Activated CD4-positive, alpha-beta T cell treated with anti-CD3 and anti-CD28 coated beads for 24 hours (primary cell): ENCODE results near the gene BORCS8.

Source experiments
- DNase-seq, 2 donors: peaks; one replicate each; pipeline ENCODE4 v3.0.0-alpha.2; 2020; ENCODE audit warnings: low read depth in 2 of 2

The BORCS8 gene

DNA sequence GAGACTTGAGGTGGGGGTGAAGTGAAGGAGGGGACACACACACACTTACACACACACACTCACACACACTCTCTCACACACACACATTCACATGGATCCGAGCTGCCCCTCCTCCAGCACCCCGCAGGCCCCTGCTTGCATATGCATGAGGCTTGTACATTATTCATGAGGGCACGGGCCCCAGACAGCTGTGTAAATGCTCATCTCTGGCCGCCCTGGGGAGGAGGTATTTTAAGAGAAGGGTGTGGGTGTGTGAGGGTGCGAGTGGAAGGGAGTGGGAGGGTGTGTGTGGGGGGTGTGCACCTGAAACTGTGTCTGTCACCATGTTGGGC is 22.2 kb upstream of the BORCS8 start:
- no peak for DNase-seq

DNA sequence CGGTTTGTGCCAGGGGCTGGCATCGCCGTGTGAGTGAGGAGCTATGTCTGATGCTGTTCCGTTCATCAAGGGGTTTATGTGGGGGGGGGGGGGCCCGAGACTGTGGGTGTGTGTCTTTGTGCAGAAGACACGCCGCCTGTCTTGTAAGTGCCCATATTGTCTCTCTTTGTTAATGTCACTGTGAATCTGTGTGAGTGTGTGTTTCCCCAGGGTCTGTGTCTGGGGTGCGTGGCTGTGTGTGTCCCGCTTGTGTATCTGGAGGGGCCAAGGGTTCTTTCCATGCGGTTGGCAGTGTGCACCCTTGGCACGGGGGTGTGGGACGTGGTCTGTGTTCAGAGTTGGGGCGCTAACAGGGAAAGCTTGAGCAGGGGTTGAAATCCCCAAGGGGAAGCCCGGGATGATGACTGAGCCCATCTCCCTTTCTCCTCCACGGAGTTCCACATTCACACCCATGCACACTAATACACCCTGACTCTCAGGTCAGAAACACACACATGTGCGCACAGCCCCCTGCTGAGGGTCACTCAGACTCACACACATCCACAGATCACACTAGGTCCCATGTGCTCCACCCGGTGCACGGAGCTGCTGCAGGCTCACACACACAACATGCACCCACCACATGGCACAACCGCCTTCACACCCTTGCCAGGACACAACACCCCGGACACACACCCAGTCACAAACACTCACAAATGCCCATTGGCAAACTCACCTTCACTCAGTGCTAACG is 21.6 kb upstream of the BORCS8 start:
- DNase-seq, result no peak

DNA sequence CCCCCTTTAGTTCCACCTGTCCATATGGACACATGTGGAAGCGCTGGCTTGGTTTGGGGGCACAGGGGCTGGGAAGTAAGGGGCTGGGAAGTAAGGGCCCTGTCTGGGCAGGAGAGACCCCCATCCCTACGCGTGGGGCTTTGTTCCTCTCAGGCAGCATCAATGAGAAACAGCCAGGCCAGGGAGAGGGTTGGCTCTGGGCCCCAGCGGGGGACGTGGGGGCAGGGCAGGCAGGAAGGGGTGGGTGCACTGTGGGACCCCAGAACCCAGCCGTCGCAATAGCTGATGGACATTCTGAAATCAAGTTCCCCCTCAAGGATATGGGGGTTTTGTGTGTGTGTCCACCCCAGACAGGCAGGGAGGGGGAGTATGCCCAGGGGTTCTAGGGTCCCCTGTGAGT is 21.0 kb upstream of the BORCS8 start:
- DNase-seq, result no peak

DNA sequence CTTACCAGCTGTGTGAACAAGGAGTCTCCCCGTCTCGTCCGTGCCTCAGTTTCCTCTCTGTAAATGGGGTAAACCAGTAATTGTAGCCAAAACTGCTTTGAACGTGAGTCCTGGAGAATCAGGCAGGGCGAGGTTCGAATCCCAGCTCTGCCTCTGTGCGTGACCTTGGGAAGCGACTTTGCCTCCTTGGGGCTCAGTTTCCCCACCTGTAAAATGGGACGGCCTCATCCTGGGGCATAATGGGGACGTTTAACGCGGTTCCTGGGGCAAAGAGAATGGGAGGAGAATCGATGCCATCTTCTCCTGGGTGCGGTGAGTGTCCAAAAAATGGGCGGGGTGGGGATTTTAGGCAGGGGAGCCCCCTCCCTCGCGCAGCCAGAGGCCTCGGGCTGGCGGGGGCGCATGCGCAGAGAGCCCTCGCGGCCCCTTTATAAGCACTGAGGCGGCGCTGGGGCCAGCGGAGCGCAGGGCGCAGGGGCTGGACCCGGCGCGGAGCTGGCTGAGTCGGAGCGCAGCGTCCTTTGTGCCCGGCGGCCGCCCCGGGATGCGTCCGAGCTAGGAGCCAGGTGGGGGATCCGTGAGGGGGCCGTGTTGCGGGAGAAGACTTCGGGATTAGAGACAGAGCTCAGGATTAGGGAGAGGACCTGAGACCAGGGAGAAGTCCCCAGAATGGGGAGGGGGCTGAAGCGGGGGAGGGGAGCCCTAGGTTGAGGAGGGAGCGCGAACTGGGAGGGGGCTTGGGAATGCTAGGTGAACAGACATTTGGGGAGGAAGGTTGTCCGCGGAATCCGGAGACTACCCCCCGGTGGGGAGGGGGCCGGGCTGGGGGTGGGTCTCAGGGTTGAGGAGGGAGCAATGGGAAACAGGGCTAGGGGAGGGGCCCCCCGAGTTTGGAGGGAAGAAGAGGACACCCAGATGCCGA is 19.8 kb upstream of the BORCS8 start, which contains the start of gene NCAN:
Gene NCAN, plus strand, starts transcription at position 460 of the 922 bp plus-strand sequence. CDS start 4,996 bp downstream, outside the sequence.
- no peak for DNase-seq

DNA sequence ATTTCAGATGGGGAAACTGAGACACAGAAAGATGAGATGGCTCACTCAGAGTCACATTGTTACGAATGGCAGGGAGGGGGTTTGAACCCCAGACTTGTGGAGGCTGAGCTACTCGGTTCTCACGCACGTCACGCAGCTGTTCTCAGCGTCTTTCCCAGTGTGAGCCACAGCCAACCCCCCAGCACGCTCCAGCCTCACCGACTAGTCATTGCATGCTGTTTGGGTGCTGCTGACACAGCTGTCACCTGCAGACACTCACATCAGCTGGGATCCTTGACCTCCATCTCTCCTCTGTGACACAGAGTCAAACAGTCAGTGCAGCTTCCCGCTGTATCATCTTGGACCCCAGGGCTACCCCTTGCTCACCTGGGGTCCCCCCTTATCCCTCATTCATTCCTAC is 17.4 kb upstream of the BORCS8 start:
- no peak for DNase-seq

DNA sequence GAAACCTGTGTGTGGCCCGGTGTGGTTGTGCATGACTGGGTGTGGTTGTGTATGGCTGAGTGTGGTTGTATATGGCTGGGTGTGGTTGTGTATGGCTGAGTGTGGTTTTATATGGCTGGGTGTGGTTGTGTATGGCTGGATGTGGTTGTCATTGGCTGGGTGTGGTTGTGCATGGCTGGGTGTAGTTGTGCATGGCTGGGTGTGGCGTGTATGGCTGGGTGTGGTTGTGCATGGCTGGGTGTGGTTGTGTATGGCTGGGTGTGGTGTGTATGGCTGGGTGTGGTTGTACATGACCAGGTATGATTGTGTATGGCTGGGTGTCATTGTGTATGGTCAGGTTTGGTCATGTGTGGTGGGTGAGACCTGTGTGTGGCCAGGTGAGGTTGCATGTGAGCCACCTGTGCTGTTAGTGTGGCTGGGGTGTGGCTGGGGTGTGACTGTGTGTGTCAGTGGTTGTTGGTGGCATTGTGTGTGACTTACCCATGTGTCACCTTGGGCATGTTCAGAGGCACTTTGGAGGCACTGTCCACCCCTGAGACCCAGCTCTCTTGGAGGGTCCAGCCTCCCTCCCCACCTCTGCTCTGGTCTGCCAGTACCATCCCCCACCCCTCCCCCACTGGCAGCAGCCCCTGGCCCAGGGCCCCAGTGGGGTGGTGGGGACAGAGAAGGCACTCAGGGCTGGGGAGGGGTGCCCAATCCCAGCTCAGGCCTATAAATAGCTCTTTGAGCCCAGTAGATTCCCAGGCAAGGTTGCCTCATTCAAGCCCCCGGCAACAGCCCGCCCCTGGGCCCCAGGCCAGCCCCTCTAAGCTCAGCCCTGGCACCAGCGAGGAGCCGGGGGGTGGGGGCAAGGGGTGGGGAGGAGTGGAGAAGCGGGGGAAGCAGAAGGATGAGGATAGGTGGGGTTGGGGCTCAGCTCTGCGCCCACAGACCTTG is 16.0 kb upstream of the BORCS8 start:
- no peak for DNase-seq

DNA sequence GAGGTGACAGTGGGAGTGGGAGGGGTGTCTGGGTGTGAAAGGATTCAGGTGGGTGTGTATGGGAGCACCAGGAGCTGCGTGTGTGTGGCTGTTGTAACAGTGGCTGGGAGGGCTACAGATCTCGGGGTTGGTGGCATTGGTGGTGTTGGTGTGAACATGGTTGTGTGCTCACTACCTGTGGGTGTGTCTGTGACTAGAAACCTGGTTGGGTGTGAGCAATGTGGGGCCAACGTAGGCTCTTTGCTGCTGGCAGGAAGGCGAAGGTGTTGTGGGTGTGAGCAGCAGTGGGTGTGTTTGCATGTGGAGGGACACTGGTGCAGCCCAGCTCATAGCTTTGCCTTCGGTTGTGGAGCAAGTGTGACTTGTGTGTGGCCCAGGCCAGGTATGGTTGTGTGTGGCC is 15.0 kb upstream of the BORCS8 start:
- DNase-seq, result no peak

DNA sequence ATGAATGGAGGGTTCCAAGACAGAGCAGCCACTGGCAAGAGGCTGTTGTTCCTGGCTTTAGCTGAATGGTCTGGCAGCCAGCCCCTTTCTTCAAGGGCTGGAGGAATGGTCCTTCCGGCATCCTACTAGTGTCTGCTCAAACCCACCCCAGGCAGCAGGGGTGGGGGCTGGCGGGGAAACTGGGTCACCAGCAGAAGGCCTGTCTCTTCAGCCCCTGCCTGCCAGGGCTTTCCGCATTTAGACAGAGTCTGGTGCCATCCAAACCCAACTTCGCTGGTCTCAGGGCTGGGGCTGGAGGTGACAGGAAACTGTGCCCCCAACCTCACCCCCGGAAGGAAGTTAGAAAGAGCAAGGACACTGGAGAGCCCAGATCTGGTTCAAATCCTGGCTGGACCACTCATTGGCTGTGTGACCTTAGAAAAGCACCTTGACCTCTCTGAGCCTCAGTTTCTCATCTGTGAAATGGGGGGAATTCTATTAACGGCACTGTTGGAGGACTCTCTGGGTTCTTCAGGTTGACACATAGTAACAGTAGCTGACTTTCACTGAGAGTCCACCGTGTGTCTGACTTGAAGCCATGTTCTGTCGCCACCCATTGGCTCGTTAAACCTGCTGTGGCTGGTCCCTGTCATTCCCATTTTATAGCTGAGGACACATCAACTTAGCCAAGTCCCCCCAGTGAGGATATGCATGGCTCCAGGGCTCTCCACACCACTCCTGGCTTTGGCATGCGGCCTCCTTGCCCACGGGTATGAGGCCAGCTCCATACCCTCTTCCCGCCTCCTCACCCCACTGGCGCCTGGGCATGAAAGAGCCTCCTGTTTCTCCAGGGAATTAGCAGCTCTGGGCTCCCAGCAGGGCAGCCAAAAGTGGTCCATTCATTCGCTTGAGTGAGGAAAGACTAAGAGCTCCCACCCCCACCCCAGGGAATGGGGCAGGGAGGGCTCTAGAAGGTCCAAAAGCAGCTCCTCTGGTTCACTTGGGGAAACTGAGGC is 13.8 kb upstream of the BORCS8 start:
- no peak for DNase-seq

DNA sequence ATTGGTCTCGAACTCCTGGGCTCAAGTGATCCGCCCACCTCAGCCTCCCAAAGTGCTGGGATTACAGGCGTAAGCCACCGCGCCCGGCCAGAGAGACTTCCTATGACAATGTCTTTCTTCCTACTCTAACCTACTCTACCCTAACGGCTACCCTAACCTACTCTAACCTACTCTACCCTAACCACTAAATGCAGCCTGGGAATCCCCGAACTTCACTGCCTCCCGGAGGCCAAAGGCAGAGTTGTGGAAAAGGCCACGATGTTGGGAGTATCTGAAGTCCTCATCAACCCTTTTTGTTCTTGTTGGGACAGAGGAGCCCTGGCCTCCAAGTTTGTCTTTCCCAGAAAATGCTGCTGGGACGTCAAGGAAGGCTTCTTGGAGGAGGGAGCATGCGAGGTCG is 12.2 kb upstream of the BORCS8 start:
- no peak for DNase-seq

DNA sequence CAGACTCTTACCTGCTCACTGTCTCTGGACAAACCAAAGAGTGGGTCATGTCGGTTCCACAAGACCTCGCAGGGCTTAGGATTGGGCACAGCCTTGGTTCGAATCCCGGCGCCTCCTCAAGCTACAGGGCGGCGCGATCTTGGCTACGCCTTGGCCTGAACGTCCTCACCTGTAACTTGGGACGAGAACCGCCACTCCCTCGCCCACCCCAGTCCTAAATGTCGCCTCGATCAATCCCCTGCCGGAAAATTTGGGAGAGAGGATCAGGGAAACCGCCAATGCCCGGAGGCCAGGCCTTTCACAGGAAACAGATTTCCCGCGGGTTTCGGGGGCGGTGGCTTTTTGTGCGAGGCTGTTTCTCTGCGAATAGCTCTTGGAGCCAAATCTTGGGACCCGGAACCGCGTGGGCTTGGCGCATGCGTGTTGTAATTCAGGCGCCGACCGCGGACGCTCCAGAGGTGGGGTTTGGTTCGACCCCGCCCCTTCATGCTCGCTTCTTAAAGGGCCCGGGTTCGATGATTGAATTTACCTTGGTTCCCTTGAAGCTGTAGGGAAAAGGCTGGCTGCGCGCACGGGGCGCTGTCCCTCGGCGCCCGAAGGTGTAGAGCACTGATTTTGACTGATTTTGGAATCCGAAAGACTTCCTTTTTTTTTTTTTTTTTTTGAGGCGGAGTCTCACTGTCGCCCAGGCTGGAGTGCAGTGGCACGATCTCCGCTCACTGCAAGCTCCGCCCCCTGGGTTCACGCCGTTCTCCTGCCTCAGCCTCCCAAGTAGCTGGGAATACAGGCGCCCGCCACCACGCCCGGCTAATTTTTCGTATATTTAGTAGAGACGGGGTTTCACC is 11.3 kb upstream of the BORCS8 start, which contains the start of gene NR2C2AP:
Gene NR2C2AP, minus strand, starts transcription at position 403 of the 845 bp plus-strand sequence. Its CDS starts 354 bp downstream, at position 49.
- DNase-seq, result peak; percentile 91 to 94

DNA sequence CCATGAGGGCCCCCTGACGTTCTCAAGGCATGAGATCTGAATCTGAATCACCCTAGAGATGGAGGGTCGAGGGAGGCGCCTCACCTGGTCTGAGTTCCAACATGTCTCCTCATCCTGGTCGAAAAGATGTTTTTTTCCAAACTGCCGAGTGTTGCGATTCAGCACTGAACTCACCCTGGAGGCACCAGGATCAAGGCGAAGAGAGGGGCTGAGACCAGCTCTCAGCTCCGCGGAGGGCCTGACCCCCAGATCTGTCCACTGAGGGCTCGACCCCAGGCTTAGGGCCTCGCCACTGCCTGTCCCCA is 10.7 kb upstream of the BORCS8 start:
- no peak for DNase-seq

DNA sequence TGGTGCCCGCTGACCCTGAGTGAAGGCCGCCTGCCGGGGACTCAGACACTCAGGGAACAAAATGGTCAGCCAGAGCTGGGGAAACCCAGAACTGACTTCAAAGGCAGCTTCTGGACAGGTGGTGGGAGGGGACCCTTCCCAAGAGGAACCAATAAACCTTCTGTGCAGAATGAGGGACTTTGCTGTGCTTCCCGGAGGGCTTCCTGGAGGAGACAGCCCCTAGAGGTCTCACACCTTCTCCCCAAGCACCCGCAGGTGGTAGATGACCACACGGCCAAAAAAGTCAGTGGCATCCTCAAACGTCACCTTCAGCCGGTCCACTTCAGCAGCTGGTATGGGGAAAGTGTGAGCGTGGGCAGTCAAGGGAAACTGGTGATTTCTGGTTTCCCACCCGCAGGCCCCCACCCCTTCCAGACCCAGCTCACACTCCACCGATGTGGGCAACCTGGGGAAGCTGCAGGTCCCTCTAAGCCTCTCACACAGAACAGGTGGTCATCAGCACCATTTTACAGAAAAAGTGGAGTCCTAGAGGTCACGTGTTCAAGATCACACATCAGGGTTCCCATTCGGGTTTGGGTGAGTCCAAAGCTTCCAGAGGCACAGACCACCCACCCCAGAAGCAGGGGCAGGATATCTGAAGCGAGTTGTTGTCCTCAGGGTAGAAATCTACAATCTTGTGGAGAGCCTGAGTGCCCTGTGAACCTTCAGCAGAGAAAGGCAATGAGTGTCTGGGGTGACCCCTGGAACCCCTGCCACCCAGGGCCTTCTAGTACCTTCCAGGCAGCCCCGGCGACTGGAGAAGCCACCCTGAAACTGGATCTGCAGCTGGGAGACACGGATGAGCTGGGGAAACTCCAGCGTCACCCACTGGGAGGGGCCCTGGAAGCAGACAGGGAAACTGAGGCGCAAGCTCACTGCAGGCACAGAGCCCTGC is 10.0 kb upstream of the BORCS8 start:
- no peak for DNase-seq

DNA sequence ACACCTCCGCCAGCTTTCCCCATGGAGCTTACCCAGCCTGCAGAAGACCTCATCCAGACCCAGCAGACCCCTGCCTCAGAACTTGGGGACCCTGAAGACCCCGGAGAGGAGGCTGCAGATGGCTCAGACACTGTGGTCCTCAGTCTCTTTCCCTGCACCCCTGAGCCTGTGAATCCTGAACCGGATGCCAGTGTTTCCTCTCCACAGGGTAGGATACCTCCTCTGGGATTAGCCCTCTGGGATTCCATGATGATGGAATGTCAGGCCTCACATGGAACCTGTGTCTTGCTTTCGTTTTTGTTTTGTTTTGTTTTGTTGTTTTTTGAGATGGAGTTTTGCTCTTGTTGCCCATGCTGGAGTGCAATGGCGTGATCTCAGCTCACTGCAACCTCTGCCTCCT is 2.0 kb upstream of the BORCS8 start:
- DNase-seq, result no peak

DNA sequence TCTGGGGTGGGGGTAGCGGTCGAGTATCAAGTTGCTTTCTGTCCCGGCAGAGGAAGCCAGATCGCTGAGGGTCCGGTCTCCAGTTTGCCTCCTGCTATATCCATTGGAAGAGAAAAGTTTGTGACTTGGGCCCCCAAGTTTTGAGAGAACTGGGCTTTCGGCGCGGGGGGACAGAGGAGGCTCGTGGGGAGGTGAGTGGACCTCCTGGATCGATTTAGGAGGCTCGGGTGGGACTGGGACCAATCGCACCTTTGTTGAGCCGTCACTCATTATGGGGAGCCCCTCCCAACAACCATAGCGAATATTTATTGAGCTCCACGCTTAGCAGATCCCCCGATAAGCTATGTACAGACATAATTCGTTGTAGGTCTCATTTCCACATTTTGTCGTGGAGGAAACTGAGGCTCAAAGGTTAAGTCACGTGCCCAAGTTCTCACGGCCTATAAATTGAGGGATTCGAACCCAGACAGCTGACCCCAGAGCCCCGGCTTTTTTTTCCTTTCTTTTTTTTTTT is 1.0 kb upstream of the BORCS8 start:
- no peak for DNase-seq

DNA sequence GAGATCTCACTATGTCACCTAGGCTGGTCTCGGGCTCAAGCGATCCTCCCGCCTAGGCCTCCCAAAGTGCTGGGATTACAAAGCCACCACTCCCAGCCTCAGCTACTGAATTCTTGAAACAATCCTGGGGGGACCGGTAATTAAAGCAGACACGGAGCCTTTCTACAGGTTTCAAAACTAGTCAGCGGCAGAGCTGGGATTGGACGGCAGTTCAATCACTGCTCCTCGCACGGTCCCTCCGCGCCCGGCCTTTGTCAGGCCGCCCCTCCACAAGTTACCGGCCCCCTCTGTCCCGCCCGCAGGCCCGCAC is 229 bp downstream of the BORCS8 start:
- no peak for DNase-seq

DNA sequence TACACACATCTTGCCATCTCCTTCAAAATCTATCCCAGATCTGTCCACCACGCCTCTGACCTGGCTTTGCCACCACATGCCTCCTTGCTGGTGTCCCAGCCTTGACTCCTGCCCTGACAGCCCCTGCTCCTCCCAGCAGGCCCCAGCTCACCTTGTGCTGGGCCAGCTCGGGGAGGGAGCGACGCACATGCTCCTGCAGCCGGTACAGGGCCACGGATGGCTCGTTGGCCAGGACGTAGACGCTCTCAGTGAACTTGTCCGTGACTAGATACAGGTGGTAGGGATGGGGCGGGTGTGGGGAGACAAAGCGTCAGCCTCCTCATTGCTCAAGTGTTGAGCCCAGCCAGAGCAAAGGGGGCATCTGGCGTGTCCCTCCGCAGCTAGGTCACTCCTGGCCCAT is 5.2 kb downstream of the BORCS8 start:
- no peak for DNase-seq

DNA sequence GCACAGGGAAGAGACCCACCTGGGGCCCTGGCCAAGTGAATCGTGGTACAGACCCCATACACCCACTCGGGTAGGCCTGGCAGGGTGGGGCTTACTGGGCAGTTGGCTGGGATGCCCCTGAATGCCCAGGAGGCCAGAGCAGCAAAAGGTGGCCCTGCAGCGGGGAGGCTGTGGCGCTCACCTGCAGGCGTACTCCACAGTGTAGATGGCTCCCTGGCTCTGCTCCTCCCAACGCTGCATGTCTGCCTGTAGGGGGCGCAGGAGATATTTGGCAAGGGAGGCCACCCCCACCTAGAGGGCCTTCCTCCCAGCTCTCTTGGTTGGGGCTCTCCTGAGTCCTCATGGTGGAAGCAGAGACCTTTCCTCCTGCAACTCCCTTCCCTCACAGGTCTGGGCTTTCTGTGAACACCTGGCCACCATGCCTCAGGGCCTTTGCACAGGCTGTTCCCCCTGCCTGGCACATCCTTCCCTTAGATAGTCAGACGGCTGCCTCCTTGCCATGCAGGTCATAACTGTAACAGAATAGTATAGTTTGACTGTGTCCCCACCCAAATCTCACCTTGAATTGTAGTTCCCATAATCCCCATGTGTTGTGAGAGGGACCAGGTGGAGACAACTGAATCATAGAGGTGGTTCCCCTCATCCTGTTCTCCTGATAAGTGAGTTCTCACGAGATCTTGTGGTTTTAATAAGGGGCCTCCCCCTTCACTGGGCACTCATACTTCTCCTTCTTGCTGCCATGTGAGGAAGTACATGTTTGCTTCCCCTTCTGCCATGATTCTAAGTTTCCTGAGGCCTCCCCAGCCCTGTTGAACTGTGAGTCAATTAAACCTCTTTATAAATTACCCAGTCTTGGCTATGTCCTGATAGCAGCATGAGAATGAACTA is 5.9 kb downstream of the BORCS8 start:
- DNase-seq, result peak; percentile 46 to 59
